ENCODE measurements around the gene CXCR5.

Gene CXCR5

GRCh38 chr11:118924591-118925585 lies 41.2 kb downstream of the CXCR5 start (continued):
- TF ChIP-seq PBX3 (CRISPR knock-in tag; IDR thresholded peaks at IDR 0.05) (no peak), YY1 (tag by site-specific recombination; IDR thresholded peaks at IDR 0.05) (no peak), ZBTB17 (tag by site-specific recombination; IDR thresholded peaks at IDR 0.05) (peak; percentile 80), BCL6B (tag by site-specific recombination; IDR thresholded peaks at IDR 0.05) (no peak), ZNF48 (tag by site-specific recombination; IDR thresholded peaks at IDR 0.05) (no peak), ZXDB (tag by site-specific recombination; IDR thresholded peaks at IDR 0.05) (0 out of 2 replicates have a peak, but pooled peaks have one; percentile 21), PATZ1 (tag by site-specific recombination; IDR thresholded peaks at IDR 0.05) (peak; percentile 63), KLF9 (tag by site-specific recombination; IDR thresholded peaks at IDR 0.05; ENCODE audit: low read depth) (peak; percentile 51; the same call in 1 of the 2 replicates), ZNF555 (tag by site-specific recombination; conservative IDR thresholded peaks at IDR 0.05) (no peak)

- no peaks in the 10 kb centered on the region for H3K9me3 ChIP-seq (ENCODE audit: control insufficient read depth, insufficient read depth, low read depth, low read length)
- H3K27ac ChIP-seq (ENCODE audit: extremely low read depth, low read depth, low read length) = no peak overlapping the region
- ChIA-PET CTCF (interaction anchor here (0.5 to 6.8 kb wide), 18 partner anchors 9 to 1402 kb away, joined by 3 to 196 read pairs (median 4); partner anchors contain the start of gene SLC37A4), POLR2A (interaction anchor here (0.6 to 5.6 kb wide), 5 partner anchors 11 to 70 kb away, joined by 3 to 96 read pairs (median 7); partner anchors contain the start of gene CENATAC)
- no peaks in the 10 kb centered on the region for H3K36me3 ChIP-seq (ENCODE audit: control insufficient read depth in 2 of 2, insufficient read depth in 1 of 2, low read length in 2 of 2)
- peaks cover 3% of the 10 kb centered on the region; the same call in 1 of the 2 replicates for H3K4me1 ChIP-seq (ENCODE audit: control insufficient read depth, insufficient read depth, low read length)
- TF ChIP-seq ZBTB7A (tag by site-specific recombination; IDR thresholded peaks at IDR 0.05; ENCODE audit: low read depth) (no peak), MYNN (tag by site-specific recombination; IDR thresholded peaks at IDR 0.05; ENCODE audit: borderline replicate concordance) (peak; percentile 69)
- peak overlapping the region; percentile 1; the same call in 1 of the 2 replicates for H3K4me3 ChIP-seq (ENCODE audit: low read depth, low read length)
Observed at GRCh38 chr11:118927554-118928100, 43.9 kb downstream of the CXCR5 start.

GRCh38 chr11:118928101-118928869 lies 44.6 kb downstream of the CXCR5 start:
- no peaks in the 10 kb centered on the region for H3K9me3 ChIP-seq (ENCODE audit: control insufficient read depth, insufficient read depth, low read depth, low read length)
- H3K4me3 ChIP-seq (ENCODE audit: low read depth, low read length) = peak overlapping the region; percentile 48
- ChIA-PET CTCF (interaction anchor here (0.5 to 6.8 kb wide), 22 partner anchors 8 to 1413 kb away, joined by 3 to 196 read pairs (median 4); partner anchors contain the start of genes RPS25, SLC37A4 and TRAPPC4), POLR2A (interaction anchor here (0.6 to 5.6 kb wide), 5 partner anchors 11 to 70 kb away, joined by 3 to 96 read pairs (median 7); partner anchors contain the start of gene CENATAC)
- peaks cover 3% of the 10 kb centered on the region; the same call in 1 of the 2 replicates for H3K4me1 ChIP-seq (ENCODE audit: control insufficient read depth, insufficient read depth, low read length)
- no peaks in the 10 kb centered on the region for H3K36me3 ChIP-seq (ENCODE audit: control insufficient read depth in 2 of 2, insufficient read depth in 1 of 2, low read length in 2 of 2)
- peak overlapping the region; percentile 64 for H3K27ac ChIP-seq (ENCODE audit: extremely low read depth, low read depth, low read length)
- TF ChIP-seq ZFP37 (tag by site-specific recombination; IDR thresholded peaks at IDR 0.05) (peak; percentile 44; the same call in 1 of the 2 replicates), ZNF513 (tag by site-specific recombination; IDR thresholded peaks at IDR 0.05) (no peak), ZFHX2 (tag by site-specific recombination; conservative IDR thresholded peaks at IDR 0.05) (peak; percentile 60), ZBTB6 (tag by site-specific recombination; IDR thresholded peaks at IDR 0.05) (peak; percentile 89), ZBTB11 (tag by site-specific recombination; conservative IDR thresholded peaks at IDR 0.05; ENCODE audit: low read depth) (peak; percentile 44; the same call in 1 of the 2 replicates)
